Skeletal muscle tissue (tissue), 4 donors: ENCODE results near the gene LAMP2. TPM values are rescaled to one million over a fixed set of nuclear protein-coding genes. Genes with fewer than 3 reads are reported as not detected.

Experiments used
- H3K27ac ChIP-seq: one replicate; pipeline ENCODE4 v1.7.0; 2013; ENCODE audit warnings: mild to moderate bottlenecking, low read depth, low read length, inconsistent platforms
- H3K27me3 ChIP-seq, 3 donors: one replicate each; pipeline ENCODE4 v1.7.0; 2013; ENCODE audit warnings: low read length in 3 of 3; ENCODE audit not compliant: control insufficient read depth in 3 of 3, insufficient read depth in 3 of 3
- H3K36me3 ChIP-seq, 3 donors: one replicate each; pipeline ENCODE4 v1.7.0; 2013; ENCODE audit warnings: low read length in 3 of 3; ENCODE audit not compliant: control insufficient read depth in 3 of 3, insufficient read depth in 3 of 3
- H3K4me1 ChIP-seq, 3 donors: one replicate each; pipeline ENCODE4 v1.7.0; 2013; ENCODE audit warnings: low read length in 3 of 3, mild to moderate bottlenecking in 3 of 3; ENCODE audit not compliant: control insufficient read depth in 3 of 3, insufficient read depth in 3 of 3
- H3K4me3 ChIP-seq, 3 donors: one replicate each; pipeline ENCODE4 v1.7.0; 2013; ENCODE audit warnings: low read length in 3 of 3
- H3K9ac ChIP-seq, 3 donors: one replicate each; pipeline ENCODE4 v1.7.0; 2013; ENCODE audit warnings: low read length in 3 of 3, mild to moderate bottlenecking in 3 of 3, moderate library complexity in 2 of 3, low read depth in 1 of 3
- H3K9me3 ChIP-seq, 3 donors: one replicate each; pipeline ENCODE4 v1.7.0; 2013; ENCODE audit warnings: low read length in 3 of 3; ENCODE audit not compliant: control insufficient read depth in 3 of 3
- total RNA-seq: library from RNA; depleted of rRNA; stranded (reverse); fragments of >200 nt; gene quantifications from one replicate; pipeline ENCODE4 v1.2.3, GENCODE V29; 2014
- donor health status: Osteomylitis.

LAMP2 gene
- total RNA-seq, 1 donor from 2014 or later, result 83.0 TPM

DNA sequence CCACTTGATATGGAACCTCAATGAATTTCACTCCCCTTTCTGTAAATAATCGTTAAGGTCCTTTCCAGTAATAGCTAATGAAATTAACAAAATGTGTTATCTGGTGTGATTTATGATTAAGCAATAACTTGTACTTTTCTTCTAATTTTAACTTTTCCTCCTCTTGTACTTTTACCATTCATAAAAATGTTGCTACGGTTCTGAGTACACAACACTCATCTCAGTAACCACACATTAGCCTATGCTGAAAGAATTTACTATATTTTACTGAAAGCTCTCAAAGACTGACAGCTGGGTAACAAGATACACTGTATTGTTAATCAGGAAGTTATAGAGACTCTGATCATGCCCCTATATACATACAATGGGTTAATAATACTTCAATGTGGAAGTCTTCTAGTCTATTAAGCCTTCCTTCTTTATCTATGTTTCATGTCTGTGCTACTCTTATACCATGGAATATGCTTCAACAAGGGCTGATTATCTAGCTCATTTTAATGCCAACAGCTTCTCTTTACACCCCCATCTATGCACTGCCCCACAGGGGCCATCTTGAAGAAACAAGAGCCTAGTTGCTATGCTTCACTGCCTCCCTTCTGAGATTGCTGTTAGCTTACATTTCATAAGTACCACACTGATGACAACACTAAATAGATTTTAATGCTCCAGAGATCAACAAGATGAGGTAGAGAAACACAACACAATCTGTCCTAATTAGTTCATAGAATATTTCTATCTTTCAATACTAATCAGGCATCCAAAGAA lies 39.1 kb downstream of the LAMP2 start:
- H3K36me3 ChIP-seq, result peaks cover 0 to 3% (median 0%) of the 10 kb centered on the region in 3 donors
- H3K4me1 ChIP-seq, result no peaks in the 10 kb centered on the region
- no peak overlapping the region for H3K27ac ChIP-seq
- no peak overlapping the region for H3K4me3 ChIP-seq
- no peak overlapping the region for H3K9ac ChIP-seq
- no peaks in the 10 kb centered on the region for H3K27me3 ChIP-seq
- H3K9me3 ChIP-seq, result no peaks in the 10 kb centered on the region

DNA sequence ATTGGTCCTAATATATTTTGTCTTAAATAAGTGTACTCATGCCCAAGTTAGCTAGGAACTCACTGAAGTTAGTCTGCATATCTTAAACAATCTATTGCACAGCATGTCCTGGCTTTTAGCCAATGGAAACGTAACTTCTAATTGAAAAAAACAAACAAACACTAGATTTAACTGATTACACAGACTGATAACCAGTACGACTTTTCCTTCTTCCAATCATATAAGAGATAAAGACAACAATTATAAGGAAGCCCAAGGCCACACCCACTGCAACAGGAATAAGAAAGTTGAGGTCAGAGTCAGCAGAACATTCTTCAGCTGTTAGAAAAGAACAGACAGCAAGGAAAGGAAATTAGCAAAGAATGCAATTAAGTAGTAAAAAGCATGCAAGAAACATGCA lies 40.8 kb downstream of the LAMP2 start:
- no peaks in the 10 kb centered on the region for H3K4me1 ChIP-seq
- H3K4me3 ChIP-seq, result no peak overlapping the region
- no peak overlapping the region for H3K9ac ChIP-seq
- peaks cover 0 to 2% (median 0%) of the 10 kb centered on the region in 3 donors for H3K36me3 ChIP-seq
- no peak overlapping the region for H3K27ac ChIP-seq
- no peaks in the 10 kb centered on the region for H3K9me3 ChIP-seq
- H3K27me3 ChIP-seq, result no peaks in the 10 kb centered on the region

DNA sequence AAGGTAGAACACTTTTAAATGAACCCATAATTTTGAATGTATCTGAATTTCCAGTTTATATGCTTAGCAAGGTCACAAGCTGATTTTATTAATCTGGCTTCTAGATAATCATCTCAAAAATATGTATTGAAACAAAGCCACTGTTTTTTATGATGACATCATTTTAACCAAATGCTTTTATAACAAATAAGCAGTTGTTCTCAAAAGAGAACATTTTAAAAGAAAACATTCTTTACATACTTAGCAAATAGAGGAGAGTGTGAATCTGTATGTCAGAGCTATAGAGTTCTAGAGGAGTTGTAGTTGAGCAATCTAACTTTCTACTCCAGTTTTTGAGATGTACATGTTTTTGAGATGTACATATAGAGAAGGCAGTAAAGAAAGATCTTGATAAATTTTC lies 42.5 kb downstream of the LAMP2 start:
- Histone ChIP-seq H3K27me3 (no peaks in the 10 kb centered on the region), H3K36me3 (no peaks in the 10 kb centered on the region), H3K9ac (no peak overlapping the region), H3K27ac (no peak overlapping the region), H3K4me3 (no peak overlapping the region), H3K9me3 (no peaks in the 10 kb centered on the region), H3K4me1 (no peaks in the 10 kb centered on the region)

DNA sequence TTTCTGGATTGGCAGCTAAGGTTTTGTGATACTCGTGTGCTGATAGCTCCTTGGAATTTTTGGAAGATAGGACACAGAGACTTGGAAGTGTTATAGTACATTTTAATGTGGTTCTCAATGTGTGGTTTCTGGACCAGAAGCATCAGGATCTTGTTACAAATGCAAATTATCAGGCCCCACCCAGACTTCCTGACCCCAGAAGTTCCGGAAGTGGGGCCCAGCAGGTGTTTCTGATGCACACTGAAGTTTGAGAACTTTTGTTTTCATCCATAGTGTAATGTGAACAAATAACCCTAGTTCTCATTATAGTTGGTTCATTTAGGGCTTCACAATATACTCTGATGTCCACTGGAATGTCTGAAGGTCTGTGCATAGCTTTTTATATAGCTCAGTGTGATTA lies 49.6 kb downstream of the LAMP2 start:
- no peaks in the 10 kb centered on the region for H3K36me3 ChIP-seq
- no peak overlapping the region for H3K4me3 ChIP-seq
- H3K27ac ChIP-seq, result no peak overlapping the region
- no peaks in the 10 kb centered on the region for H3K9me3 ChIP-seq
- H3K27me3 ChIP-seq, result peaks cover 0 to 3% (median 0%) of the 10 kb centered on the region in 3 donors
- no peak overlapping the region for H3K9ac ChIP-seq
- no peaks in the 10 kb centered on the region for H3K4me1 ChIP-seq

DNA sequence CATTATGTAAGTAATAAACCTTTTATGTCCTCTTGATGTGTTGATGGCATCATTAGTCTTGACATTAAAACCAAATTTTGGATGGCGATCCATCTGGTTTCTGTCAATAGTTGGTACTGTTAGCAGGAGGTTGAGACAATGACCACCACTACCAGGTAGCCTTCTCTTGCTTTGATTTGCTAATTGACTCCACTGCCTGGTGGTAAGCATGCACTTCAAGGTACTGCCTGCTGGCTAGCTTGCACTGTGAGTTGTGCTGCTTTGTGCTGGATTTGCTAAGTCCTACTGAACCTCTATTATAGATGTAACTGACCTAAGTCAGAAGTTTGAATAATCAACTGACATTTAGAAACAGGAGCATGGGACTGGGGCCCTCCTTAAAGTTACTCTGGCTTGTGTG lies 60.9 kb downstream of the LAMP2 start:
- Histone ChIP-seq H3K4me1 (no peaks in the 10 kb centered on the region), H3K4me3 (no peak overlapping the region), H3K27ac (no peak overlapping the region), H3K36me3 (no peaks in the 10 kb centered on the region), H3K27me3 (no peaks in the 10 kb centered on the region), H3K9me3 (no peaks in the 10 kb centered on the region), H3K9ac (no peak overlapping the region)

DNA sequence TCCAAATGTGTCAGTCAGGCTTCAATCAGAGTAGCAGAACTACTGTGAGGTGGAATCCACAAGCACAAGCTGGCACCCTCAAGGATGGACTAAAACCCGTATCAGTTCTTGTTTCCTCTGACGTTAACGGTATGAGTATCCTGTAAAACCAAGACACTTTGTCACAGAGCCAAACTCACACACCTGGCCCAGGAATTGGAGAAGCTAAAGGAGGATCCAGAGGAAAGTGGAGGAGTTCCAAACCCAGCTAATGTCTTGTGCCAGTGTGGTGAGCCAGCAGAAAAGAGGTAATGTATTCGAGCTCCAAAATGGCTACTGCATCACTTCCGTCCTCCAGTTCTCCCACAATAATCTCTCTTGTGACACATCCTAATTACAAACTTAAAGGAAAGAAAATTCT lies 62.5 kb downstream of the LAMP2 start:
- Histone ChIP-seq H3K9me3 (no peaks in the 10 kb centered on the region), H3K27ac (no peak overlapping the region), H3K4me1 (peaks cover 0 to 3% (median 0%) of the 10 kb centered on the region in 3 donors), H3K27me3 (no peaks in the 10 kb centered on the region), H3K9ac (no peak overlapping the region), H3K4me3 (no peak overlapping the region), H3K36me3 (no peaks in the 10 kb centered on the region)

DNA sequence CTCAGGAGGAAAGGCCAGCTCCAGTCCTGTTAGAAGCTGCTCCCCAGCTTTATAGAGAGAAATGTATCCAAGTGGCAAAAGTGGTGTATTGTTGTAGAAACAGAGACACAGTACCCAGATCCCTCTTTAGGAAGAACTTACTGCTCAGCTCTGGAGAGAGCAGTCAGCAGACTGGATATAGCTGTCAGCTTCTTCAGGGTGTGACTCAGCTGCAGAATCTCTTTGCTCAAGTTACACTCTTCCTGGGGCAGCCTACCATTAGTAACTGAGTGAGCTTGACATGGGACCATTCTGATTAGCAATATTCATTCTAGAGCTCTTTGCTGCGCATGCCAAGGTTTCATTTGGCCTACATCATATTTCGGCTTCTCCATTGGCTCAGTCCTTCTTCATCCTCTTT lies 66.7 kb downstream of the LAMP2 start:
- no peaks in the 10 kb centered on the region for H3K27me3 ChIP-seq
- H3K9me3 ChIP-seq, result no peaks in the 10 kb centered on the region
- peaks cover 0 to 3% (median 0%) of the 10 kb centered on the region in 3 donors for H3K4me1 ChIP-seq
- H3K36me3 ChIP-seq, result no peaks in the 10 kb centered on the region
- H3K27ac ChIP-seq, result no peak overlapping the region
- H3K9ac ChIP-seq, result no peak overlapping the region
- H3K4me3 ChIP-seq, result no peak overlapping the region

DNA sequence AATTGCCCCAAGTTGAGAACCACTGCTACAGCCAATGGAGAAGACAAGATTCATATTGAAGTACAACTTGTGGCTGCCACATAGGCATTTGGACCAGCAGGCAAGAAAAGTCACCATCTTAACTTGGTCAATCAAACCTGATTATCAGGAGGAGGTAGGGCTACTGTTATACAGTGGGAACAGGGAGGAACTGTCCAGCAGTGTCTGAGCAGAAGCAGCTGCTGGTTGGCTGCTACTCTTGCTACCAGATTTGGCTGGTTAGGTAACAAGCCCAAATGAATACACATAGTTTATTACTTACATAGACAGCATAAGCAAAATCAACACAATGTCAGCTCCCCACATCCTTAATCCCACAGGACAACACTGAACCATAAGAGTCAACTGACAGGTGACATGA lies 67.8 kb downstream of the LAMP2 start:
- H3K36me3 ChIP-seq, result no peaks in the 10 kb centered on the region
- peaks cover 0 to 3% (median 0%) of the 10 kb centered on the region in 3 donors for H3K4me1 ChIP-seq
- H3K9ac ChIP-seq, result no peak overlapping the region
- H3K4me3 ChIP-seq, result no peak overlapping the region
- H3K27me3 ChIP-seq, result no peaks in the 10 kb centered on the region
- H3K27ac ChIP-seq, result no peak overlapping the region
- H3K9me3 ChIP-seq, result no peaks in the 10 kb centered on the region

DNA sequence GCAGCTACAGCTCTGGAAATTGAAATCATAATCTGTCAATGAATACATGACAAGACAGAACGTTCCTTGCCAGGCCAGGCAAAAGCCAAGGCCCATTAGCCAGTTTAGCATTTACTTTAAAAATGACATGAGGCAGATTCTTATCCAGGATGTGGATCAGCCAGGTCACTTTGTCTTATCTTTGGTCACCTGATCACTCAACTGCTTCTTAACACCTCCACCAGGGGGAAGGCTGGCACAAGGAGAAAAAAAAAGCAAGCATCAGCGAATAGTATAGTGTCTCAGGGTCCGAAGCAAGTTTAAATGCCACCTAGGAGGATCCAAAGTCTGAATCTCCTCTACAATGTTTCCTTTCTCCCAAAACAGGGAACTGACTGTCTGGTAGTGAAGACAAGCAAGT lies 88.4 kb downstream of the LAMP2 start:
- Histone ChIP-seq H3K27ac (no peak overlapping the region), H3K9ac (no peak overlapping the region), H3K36me3 (peaks cover 0 to 5% (median 3%) of the 10 kb centered on the region in 3 donors), H3K4me3 (no peak overlapping the region), H3K4me1 (peaks cover 0 to 4% (median 4%) of the 10 kb centered on the region in 3 donors), H3K27me3 (no peaks in the 10 kb centered on the region), H3K9me3 (no peaks in the 10 kb centered on the region)

DNA sequence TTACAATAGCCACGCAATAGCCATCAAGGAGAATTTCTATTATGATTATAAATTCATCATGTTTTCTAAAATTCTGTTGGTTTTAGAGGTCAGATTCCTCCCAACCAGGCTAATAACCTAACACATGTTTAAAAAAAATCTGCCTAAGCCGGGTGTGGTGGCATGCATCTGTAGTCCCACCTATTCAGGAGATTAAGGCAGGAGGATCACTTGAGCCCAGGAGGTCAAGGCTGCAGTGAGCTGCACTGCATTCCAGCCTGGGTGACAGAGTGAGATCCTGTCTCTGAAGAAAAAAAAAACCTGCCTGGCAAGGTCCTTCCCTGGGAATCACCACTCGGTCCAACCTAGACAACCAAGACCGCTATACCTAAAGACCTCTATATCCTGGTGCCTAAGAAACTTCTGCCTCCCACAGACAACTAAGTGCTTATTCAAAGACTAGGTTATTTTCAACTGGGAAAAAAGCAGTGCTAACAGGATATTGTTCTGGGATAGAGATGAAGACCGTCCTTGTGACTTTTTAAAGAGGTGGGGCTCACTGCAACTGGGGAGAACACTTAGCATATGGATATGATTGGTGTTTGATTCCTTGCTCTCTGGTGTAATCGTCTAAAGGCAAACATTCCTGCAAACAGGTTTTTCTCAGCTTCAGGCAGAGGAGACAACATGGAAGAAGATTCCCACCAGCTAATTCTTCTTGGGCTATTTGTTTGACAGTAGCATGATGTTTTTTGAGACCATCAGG lies 89.0 kb downstream of the LAMP2 start:
- H3K9ac ChIP-seq, result no peak overlapping the region
- H3K36me3 ChIP-seq, result peaks cover 0 to 5% (median 3%) of the 10 kb centered on the region in 3 donors

More for the DNA sequence above, 89.0 kb downstream of the LAMP2 start:
- Histone ChIP-seq H3K4me1 (peaks cover 0 to 6% (median 4%) of the 10 kb centered on the region in 3 donors), H3K4me3 (no peak overlapping the region), H3K27ac (no peak overlapping the region), H3K9me3 (no peaks in the 10 kb centered on the region), H3K27me3 (no peaks in the 10 kb centered on the region)
